DMS53 treated with DMSO at 0.1 percent for 48 hours (cell line): ENCODE results near the gene HYDIN.
A peak's percentile ranks its signal among the peaks of the same experiment; 100 is the strongest.

Source experiments
- DNase-seq: peaks from one replicate; lab custom pipeline; 2025; ENCODE audit not compliant: unreplicated experiment; lab: John Stamatoyannopoulos, UW

The HYDIN gene

DNA sequence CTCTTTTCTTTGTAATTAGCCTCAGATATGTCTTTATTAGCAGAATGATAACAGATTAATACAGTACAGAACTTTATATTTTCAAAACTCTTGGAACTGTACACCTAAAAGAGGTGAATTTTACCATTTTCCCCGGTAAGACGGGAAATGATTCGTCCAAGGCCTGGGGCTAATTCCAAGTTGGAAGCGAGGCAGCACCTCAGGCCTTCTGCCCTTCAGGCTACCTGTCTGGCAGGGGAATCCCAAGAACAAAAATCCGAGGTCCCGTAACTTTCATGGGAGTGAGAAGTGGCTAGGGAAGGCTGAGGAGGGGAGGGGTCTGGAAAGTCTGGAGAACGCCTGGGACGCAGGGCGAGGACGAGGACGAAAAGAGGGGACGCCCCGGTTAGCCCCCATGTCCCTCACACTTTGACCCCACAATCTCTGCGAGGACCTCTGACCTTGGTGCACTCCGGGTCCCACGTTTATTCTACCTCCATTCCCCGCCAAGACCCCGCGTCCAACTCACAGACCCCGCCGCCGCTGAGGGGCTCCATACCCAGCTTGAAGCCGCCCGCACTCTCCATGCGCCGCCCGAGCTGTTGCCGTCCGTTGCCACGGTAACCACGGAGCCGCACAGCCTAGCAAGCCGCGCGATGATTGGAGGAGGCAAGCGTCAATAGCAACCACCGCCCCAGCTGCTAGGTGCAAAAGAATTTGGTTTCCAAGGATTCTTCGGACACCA lies at the start of gene HYDIN:
TSS of gene HYDIN (minus strand) at position 601 of the 724 bp plus-strand sequence. CDS start 43,827 bp downstream, outside the sequence.
- peak; percentile 53 for DNase-seq

DNA sequence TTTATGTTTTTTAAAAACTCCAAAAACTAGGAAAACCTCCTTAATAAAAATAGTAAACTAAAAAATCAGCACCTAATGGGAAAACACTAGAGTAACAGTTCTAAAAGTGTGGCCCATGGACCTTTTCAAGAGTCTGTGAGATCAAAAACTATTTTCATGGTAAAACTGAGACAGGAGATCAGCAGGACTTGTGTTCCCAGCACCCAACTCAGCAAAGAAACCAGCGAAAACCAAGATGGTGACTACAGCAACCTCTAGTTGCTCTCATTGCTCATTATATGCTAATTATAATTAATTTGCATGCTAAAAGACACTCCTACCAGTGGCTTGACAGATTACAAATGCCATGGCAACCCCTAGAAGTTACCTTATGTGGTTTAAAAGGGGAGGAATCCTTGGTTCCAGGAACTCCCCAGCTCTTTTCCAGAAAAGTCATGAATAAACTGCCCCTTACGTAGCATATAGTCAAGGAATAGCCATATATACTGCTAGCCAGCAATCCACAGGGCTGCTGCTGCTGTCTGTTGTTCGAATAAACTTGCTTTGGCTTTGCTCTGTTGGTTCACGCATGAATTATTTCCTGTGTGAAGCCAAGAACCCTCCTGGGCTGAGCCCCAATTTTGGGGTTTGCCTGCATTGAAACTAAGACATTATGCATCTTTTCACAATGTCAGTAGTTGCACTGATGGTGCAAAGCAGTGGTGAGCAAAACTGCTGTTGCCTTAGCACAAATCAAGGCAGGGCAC lies 46.2 kb upstream of the HYDIN start:
- DNase-seq = no peak

DNA sequence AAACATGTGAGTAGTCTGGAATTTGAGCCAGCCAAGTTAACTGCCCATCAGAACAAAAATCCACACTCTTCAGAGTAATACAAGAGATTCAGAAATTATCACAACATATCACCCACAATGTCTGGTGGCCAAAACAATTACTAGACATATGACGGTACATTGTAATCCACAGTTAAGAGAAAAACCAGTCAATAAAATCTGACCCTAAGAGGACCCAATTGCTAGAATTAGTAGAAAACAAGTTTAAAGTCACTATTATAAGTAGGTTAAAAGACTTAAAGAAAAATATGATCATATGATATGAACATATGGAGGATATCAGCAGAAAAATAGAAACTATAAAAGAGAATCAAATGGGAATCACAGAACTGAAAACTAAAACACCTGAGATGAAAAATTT lies 42.9 kb upstream of the HYDIN start:
- DNase-seq = no peak

DNA sequence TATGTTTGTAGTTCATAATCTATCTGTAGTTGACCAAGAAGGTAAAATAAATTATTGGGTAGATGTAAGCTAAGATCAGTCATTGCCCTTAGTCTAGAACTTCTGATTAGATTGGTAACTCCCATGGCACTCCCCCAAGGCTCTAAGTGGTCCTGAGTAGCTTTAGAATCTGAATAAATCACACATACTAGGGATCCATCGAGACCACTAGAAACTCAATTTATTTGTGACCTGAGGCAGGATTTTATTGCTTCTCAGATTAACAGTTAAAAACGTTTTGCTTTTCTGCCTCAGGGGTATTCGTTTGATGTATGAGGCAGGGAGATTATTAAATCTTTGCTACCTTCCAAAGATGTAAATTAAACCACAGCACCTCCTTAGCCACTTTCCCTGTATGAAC lies 33.8 kb upstream of the HYDIN start:
- DNase-seq = no peak

DNA sequence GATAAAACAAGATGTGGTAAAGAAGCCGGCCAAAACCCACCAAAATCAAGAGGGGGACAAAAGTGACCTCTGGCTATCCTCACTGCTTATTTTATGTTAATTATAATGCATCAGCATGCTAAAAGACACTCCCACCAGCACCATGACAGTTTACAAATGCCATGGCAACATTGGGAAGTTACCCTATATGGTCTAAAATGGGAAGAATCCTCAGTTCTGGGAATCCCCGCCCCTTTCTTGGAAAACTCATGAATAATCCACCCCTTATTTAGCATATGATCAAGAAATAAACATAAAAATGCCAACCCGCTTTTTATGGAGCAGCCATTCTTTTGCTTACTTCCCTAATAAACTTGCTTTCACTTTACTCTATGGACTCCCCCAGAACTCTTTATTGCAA lies 33.1 kb upstream of the HYDIN start:
- DNase-seq = no peak

DNA sequence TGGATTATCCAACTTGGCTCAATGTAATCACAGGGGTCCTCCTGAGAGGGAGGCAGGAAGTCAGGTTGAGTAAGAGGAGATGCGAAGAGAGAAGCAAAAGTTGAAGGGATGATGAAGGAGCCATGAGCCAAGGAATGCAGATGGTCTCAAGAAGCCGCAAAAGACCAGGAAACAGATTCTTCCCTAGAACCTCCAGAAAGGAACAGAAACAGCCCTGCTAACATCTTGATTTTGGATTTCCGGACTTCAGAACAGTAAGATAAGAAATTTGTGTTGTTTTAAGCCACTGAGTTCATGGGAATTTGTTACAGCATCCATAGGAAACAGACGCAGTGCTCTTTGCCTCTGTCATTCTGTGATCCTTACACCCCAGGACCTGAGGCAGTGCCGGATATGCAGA lies 31.9 kb upstream of the HYDIN start:
- DNase-seq = no peak

DNA sequence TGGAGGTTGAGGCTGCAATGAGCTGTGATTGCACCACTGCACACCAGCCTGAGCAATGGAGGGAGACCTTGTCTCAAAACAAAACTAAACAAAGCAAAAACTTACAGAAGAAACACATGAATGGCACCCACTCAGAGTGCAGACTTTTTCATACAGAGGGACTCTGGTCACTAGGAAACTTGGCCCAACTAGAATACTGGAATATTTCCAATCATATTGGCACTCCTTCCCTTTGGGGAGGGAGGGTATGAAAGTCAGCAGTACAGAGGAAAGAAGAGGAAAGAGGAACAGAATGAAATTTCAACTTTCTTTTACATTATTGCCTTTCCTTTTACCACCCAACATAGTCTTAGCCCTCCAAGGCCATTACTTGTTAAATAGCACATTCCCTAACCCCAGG lies 30.5 kb upstream of the HYDIN start:
- no peak for DNase-seq

DNA sequence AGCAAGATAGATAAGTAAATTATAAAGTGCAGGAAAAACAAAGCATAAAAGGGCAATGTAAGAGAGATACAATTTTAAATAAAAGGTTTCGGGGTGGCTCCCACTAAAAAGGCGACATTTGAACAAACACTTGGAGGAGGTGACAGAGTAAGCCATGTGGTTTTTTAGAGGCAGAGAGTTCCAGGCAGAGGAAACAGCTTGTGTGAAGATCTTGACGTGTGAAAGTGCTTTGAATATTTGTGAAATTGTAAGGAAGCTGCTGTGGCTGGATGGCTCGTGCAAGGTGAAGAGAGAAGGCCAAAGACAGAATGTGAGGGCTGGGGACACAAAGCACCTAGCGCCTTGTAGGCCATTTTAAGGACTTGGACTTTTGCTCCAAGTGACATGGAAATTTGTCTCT lies 28.6 kb upstream of the HYDIN start:
- DNase-seq = no peak

DNA sequence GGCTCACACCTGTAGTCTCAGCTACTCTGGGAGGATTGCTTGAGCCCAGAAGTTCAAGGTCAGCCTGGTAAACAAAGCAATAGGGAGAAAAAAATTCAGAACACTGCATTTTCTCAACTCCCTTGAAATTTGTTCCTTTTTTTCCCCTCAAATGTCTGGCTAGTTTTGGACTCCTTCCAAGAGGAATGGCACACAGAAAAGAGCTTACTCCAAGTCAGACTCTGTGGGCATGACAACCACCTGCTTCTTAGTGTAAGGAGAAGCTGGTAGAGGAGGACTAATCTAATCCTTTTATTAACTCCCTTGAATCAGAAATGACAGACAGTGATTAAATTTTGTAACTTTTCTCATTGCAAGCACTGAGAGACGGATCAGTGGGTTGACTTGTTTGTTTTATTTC lies 27.9 kb upstream of the HYDIN start:
- DNase-seq = no peak

DNA sequence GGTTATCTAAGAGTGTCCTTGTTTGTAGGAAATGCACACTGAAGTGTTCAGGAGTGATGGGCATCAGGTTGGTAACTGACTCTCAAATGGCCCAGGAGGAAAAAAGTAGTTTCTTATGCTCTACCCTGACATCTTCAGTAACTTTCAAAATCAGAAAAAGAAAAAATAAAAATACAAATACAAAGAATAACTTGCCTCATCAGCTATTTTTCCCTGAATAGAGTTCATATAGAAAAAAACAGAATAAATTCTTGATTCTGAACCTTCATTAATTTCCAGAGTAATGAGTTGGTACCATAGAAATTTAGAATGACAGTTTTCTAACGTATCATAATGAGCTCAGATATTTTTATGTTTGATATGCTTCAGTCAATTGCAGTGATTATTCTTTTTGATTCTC lies 27.2 kb upstream of the HYDIN start:
- DNase-seq = no peak

DNA sequence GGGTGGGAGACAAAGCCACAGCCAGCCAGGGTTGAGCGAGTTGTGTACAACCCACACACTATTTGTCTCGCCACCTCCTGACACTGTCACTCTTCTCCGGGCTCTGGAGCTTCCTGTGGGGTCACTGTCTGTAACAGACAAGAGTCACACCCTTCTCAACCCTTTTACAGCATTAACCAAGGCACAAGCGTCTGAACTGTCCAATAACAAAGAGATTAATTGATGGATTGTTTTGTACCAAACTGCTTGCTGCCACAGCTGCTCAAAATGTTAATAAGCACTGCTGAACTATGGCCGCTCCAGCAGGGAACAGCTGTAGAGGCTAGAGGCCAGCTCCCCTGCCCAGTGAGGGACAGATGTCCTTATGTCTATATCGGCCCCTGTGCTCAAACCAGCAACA lies 25.2 kb upstream of the HYDIN start:
- DNase-seq = no peak

DNA sequence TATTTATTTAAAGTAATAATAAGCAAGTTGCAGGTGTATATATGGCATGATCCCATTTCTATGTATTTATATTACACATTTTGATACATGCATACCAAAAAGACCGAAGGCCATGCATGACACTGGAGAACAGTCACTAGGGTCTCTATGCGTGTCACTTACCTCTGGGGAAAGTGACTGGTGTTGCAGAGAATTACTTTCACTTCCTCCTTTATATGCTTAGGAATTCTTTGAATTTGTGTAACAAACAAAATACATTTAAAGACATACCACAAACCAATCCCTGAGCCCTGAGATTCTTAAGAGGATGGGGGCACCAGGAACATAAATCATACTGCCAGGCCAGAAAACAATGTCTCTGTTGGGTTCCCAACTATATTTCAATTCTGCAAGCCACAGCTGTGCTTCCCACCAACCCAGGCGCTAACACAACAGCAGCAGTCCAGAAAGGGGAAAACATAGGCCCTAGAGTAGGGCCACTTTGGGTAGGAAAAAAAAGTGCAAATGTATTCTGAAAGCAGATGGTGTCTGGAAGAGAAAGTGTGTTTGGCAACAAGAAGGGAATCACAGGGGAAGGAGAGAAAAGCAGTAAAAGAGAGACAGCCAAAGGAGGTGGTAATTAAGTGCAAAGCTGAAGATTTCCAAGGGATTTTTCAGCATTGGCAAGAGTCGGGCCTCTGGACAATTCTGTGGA lies 24.5 kb upstream of the HYDIN start:
- no peak for DNase-seq

DNA sequence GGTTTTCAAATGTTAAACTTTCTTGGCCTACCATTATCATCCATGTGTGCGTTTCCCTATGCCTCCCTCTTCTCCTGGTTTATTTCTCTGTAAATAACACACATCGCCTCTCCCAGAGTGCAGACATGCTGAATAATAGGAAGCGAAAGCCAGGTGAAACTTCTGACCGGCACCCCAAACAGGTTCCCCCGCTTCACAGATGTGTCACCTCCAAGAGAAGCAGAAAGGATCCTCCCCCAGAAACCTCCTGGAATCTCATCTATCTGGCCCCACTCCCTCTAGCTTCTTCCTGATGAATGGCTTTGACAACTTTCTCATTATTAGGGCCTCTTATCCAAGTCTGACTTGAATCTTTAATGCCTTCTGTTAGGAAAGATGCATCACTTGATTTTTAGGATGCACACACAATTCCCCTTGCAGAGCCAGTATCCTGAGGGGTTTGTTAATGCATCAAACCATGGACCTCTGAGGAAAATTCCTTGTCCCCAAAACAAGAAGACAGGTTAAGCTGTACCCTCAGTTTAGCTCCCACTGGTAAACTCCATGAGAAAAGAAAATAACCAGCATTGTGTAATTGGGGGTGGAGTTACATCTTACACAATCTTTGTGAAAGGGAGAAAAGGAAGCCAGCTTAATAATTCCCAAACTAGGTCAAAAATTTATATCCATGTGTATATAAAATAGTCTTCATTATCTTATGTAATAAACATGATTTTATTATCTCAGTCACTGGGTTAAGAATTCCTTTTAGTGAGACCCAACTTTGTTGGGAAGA lies 20.1 kb upstream of the HYDIN start:
- no peak for DNase-seq

DNA sequence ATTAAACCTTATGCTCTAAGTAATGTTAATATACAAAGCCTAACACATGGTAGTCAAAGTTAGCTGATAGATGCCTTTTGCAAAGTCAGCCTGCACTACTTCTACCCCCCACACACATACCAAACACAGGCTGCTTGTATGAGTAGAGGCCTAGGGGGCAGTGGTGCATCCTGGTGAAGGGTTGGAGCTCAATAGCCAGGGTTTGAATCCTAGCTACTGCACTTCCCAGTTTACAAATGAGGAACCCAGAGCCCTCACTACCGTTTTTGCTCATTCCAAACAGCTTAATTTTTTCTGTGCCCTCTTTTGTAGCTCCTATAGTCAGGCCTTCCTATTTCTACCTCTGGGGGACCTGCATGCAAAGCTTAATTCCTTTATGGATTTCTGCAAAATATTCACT lies 18.9 kb upstream of the HYDIN start:
- no peak for DNase-seq

DNA sequence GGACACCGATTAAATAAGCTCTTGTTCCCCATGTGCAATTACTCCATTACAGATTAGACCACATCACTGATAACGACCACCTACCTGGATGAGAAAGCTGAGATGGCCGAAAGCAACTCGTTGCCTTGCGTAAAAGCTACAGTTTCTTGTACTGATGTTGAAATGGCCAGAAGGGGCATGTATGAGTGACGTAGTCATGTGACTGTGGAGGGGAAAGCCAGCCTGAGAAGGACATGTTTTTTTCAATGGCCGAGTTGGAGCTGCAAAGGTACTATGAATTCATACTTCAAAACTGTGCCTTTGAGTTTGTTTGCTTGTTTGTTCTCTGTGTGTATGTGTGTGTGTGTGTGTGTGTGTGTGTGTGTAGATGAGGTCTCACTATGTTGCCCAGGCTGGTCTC lies 17.0 kb upstream of the HYDIN start:
- DNase-seq = no peak

DNA sequence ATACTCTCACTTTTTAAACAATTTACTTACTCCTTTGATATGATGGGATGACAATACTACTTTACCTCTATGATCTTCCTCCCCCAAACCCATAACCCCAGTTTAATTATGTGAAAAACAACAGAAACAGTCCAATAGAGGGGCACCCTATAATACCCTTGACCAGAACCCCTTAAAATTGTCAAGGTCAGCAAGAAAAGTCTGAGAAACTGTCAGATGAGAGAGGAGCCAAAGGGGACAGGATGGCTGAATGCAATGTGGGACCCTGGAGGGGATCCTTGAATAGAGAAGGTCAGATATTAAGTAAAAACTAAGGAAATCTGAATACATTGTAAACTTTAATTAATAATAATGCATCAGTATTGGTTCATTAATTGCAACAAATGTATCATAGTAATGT lies 15.8 kb upstream of the HYDIN start:
- no peak for DNase-seq

DNA sequence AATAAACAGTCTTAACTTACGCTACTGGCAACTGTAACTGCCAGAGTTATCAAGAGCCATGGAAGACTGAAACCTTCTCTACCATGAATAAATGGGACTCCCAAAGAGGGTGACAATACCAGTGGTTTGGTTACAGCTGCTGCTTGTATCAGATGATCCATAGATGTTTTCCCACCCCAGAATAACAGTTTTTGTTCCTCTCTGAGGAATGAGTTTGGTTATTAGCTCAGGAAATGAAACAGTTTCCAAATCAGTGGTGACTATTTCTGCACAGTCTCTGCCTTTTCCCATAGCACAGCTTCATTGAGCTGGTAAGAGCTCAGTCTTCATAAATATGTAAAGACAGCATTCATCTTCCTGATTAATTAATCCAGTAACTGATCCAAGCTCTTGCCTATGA lies 14.0 kb upstream of the HYDIN start:
- no peak for DNase-seq

DNA sequence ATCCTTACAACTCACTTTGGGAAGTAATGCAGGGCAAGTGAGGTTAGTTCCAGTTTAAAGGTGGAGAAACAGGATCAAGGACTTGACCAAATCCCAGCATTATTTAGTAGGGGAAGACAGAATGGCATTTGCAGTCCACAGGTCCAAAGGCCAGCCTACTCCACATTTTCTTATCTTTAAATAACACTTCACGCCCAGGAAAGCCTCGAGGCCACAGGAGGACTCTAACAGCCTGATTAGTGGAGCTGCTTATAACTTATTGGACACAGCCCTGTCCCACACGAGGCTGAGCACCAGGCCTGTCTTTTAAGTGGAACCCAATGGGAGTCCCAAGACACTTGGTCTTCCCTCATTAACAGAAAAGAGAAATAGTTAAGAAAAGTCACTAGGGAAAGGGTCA lies 12.1 kb upstream of the HYDIN start:
- no peak for DNase-seq

DNA sequence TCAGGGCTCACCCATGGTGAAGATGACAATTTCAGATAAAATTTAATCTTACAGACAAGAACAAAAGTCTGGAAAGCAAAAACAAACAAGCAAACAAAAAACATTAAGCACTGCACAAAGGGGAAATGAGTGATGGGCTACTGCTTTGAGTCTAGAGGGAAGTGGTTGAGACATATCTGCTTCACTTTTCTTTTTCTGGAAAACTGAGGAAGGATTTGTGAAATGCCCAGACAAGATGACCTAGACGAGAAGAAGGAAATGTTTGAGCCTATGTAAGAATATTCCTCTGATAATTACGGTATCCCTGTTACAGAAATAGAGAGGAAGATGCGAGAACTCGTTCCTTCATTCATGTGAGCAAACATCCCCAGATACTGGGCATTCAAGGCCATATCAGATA lies 11.5 kb upstream of the HYDIN start:
- no peak for DNase-seq

DNA sequence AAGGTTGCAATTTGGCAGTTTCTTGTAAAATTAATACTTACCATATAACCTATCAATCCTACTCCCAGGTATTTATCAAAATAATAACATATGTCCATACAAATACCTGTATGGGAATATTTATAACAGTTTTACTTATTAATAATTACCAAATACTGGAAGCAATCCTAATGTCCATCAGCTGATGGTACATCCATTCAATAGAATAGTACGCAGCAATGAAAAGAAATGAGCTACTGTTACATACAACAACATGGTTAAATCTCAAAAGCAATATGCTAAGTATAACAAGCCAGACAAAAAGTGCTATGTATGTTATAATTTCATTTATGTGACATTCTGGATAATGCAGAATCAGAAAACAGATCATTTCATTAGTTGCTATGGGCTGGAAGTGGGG lies 1.2 kb downstream of the HYDIN start:
- DNase-seq = no peak
